ENCODE data around the gene MPZL1. TPM values are rescaled to one million over a fixed set of nuclear protein-coding genes. Genes with fewer than 3 reads are reported as not detected.

MPZL1 gene
- total and polyA plus RNA-seq, 2 donors (not counting 3 experiments of a cell fraction or from before 2014, with no cell fraction given): 41.7 to 99.1 TPM

GRCh38 chr1:167734227-167734626 is 12.4 kb downstream of the MPZL1 start:
- TF ChIP-seq MYC (IDR thresholded peaks at IDR 0.05; ENCODE audit: low read depth, low read length): no peak
- no peak for TF ChIP-seq GATA2 (IDR thresholded peaks at IDR 0.05; ENCODE audit: insufficient read depth, insufficient read length, low read depth, low read length)
- no peak for TF ChIP-seq POLR2A (IDR thresholded peaks at IDR 0.05; ENCODE audit: low read depth, low read length)
- no peak for TF ChIP-seq POLR2AphosphoS5 (IDR thresholded peaks at IDR 0.05; ENCODE audit: insufficient read depth, low read depth, low read length)
- TF ChIP-seq JUN (IDR thresholded peaks at IDR 0.05; ENCODE audit: borderline replicate concordance, insufficient read depth, insufficient read length, low read depth): no peak
- intact Hi-C loops (cut with micrococcal nuclease): no loop called here
- peaks cover 60% of the 10 kb centered on the region for H3K79me2 ChIP-seq (ENCODE audit: control insufficient read depth, insufficient read depth, low read length)
- H2AFZ ChIP-seq (ENCODE audit: low read depth, low read length): no peak overlapping the region
- H3K4me1 ChIP-seq (ENCODE audit: control insufficient read depth, extremely low read depth, insufficient read depth, low read length): no peaks in the 10 kb centered on the region
- DNase-seq (ENCODE audit: low read depth, low spot score) (no peak), FAIRE-seq (no peak)
- no peak overlapping the region for H3K4me2 ChIP-seq (ENCODE audit: insufficient read depth, low read length)
- H3K27ac ChIP-seq (ENCODE audit: insufficient read depth, low read depth, low read length): no peak overlapping the region
- no peaks in the 10 kb centered on the region for H3K27me3 ChIP-seq (ENCODE audit: control insufficient read depth in 2 of 2, insufficient read depth in 2 of 2, low read length in 2 of 2)
- ChIA-PET CTCF (no interaction called here), POLR2A (no interaction called here)
- no peaks in the 10 kb centered on the region for H3K9me1 ChIP-seq (replicated peaks; ENCODE audit: control insufficient read depth, extremely low read depth, insufficient read depth, low read length)
- H3K9me3 ChIP-seq (replicated peaks; ENCODE audit: control insufficient read depth, insufficient read depth, low read length): no peaks in the 10 kb centered on the region
- dilution Hi-C loops (cut with MboI; ENCODE audit: extremely low pct_ligation_motif_present, low sequenced_read_pairs): no loop called here
- BruUV-seq (replicated peaks): no TSS peak
- peaks cover 0 to 3% of the 10 kb centered on the region in 2 experiments for H3K36me3 ChIP-seq (ENCODE audit: control insufficient read depth in 2 of 2, extremely low read depth in 1 of 2, insufficient read depth in 2 of 2, low read length in 2 of 2)
- peaks cover 3% of the 10 kb centered on the region for H4K20me1 ChIP-seq (replicated peaks; ENCODE audit: control insufficient read depth, extremely low read depth, insufficient read depth, low read length)
- no peak overlapping the region for H3K4me3 ChIP-seq (replicated peaks in 1 of 3; ENCODE audit: insufficient read depth in 1 of 3, low read depth in 1 of 3, low read length in 3 of 3)
- H3K9ac ChIP-seq (replicated peaks; ENCODE audit: extremely low read depth, insufficient read depth, low read length): no peak overlapping the region

- CTCF ChIA-PET: no interaction called here
- no peak overlapping the region for H3K4me3 ChIP-seq (replicated peaks in 1 of 3; ENCODE audit: insufficient read depth in 1 of 3, low read depth in 1 of 3, low read length in 3 of 3)
- POLR2A ChIA-PET: no interaction called here
- peaks cover 0 to 3% of the 10 kb centered on the region in 2 experiments for H3K36me3 ChIP-seq (ENCODE audit: control insufficient read depth in 2 of 2, extremely low read depth in 1 of 2, insufficient read depth in 2 of 2, low read length in 2 of 2)
- peaks cover 55% of the 10 kb centered on the region for H3K79me2 ChIP-seq (ENCODE audit: control insufficient read depth, insufficient read depth, low read length)
- no TSS peak for BruUV-seq (replicated peaks)
- TF ChIP-seq EZH2 (IDR thresholded peaks at IDR 0.05; ENCODE audit: borderline replicate concordance, low read depth, low read length, severe bottlenecking) (no peak), MYC (IDR thresholded peaks at IDR 0.05; ENCODE audit: low read depth, low read length) (no peak), JUN (IDR thresholded peaks at IDR 0.05; ENCODE audit: borderline replicate concordance, insufficient read depth, insufficient read length, low read depth) (no peak), CTCF (IDR thresholded peaks at IDR 0.05; ENCODE audit: extremely low read depth in 1 of 2, insufficient read depth in 1 of 2, low read depth in 1 of 2, low read length in 2 of 2) (no peak), MAX (IDR thresholded peaks at IDR 0.05; ENCODE audit: insufficient read depth, insufficient read length) (no peak), POLR2AphosphoS5 (IDR thresholded peaks at IDR 0.05; ENCODE audit: insufficient read depth, low read depth, low read length) (no peak), POLR2A (IDR thresholded peaks at IDR 0.05; ENCODE audit: low read depth, low read length) (no peak), FOS (IDR thresholded peaks at IDR 0.05; ENCODE audit: borderline replicate concordance, insufficient read depth, low read length) (no peak)
- dilution Hi-C loops (cut with MboI; ENCODE audit: extremely low pct_ligation_motif_present, low sequenced_read_pairs) (no loop called here), intact Hi-C loops (cut with micrococcal nuclease) (no loop called here)
- H4K20me1 ChIP-seq (replicated peaks; ENCODE audit: control insufficient read depth, extremely low read depth, insufficient read depth, low read length): no peaks in the 10 kb centered on the region
- FAIRE-seq (no peak), DNase-seq (ENCODE audit: low read depth, low spot score) (no peak)
- no peak overlapping the region for H3K4me2 ChIP-seq (ENCODE audit: insufficient read depth, low read length)
- H2AFZ ChIP-seq (ENCODE audit: low read depth, low read length): no peak overlapping the region
- H3K9me1 ChIP-seq (replicated peaks; ENCODE audit: control insufficient read depth, extremely low read depth, insufficient read depth, low read length): no peaks in the 10 kb centered on the region
- H3K9ac ChIP-seq (replicated peaks; ENCODE audit: extremely low read depth, insufficient read depth, low read length): no peak overlapping the region
- H3K4me1 ChIP-seq (ENCODE audit: control insufficient read depth, extremely low read depth, insufficient read depth, low read length): no peaks in the 10 kb centered on the region
- H3K27ac ChIP-seq (ENCODE audit: insufficient read depth, low read depth, low read length): no peak overlapping the region
- H3K27me3 ChIP-seq (ENCODE audit: control insufficient read depth in 2 of 2, insufficient read depth in 2 of 2, low read length in 2 of 2): no peaks in the 10 kb centered on the region
- no peaks in the 10 kb centered on the region for H3K9me3 ChIP-seq (replicated peaks; ENCODE audit: control insufficient read depth, insufficient read depth, low read length)
Observed at GRCh38 chr1:167734841-167735240, 13.1 kb downstream of the MPZL1 start.
